GM12865 (cell line): ENCODE data around the gene EPHB2.

Experiments
- DNase-seq: peaks from one replicate; pipeline ENCODE4 v3.0.0; 2010; ENCODE audit warnings: low read depth
- H3K4me3 ChIP-seq: 2 replicates; pipeline ENCODE4 v1.5.1; 2011; ENCODE audit warnings: mild to moderate bottlenecking, low read depth, low read length, control low read depth
- CTCF ChIP-seq: IDR thresholded peaks from 2 replicates; pipeline ENCODE4 v1.5.1; 2011; ENCODE audit warnings: low read length, control low read depth, low read depth, inconsistent platforms; ENCODE audit not compliant: insufficient read depth; ENCODE audit errors: missing control alignments

The EPHB2 gene

GRCh38 chr1:22763487-22764200, 53.0 kb downstream of the EPHB2 start:
- H3K4me3 ChIP-seq: no peak overlapping the region
- DNase-seq: peak; percentile 80
- TF ChIP-seq CTCF: no peak

- H3K4me3 ChIP-seq: no peak overlapping the region
- no peak for DNase-seq
- TF ChIP-seq CTCF: no peak
Observed at GRCh38 chr1:22767852-22768251, 57.2 kb downstream of the EPHB2 start.

- DNase-seq: no peak
- TF ChIP-seq CTCF: no peak
- no peak overlapping the region for H3K4me3 ChIP-seq
Observed at GRCh38 chr1:22769932-22770331, 59.3 kb downstream of the EPHB2 start.

DNA sequence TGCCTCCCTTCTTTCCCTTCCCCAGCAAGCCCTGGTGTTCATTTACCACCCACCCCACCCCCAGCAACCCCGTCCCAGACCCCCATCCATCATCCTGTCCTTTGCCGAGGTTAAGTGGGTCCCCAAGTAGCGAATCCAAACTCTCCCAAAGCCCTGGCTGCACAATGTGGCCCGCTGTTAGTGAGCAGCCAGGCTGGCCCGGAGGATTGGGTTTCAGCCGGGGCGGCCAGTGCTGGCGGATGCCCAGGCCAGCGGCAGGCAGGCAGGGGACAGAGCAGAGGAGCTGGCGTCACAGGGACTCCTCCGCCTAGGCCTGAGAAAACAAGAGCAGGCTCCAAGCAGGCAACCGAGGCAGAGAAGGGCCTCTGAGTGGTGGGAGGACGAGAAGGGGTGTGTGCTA, 61.4 kb downstream of the EPHB2 start:
- no peak for TF ChIP-seq CTCF
- H3K4me3 ChIP-seq: no peak overlapping the region
- DNase-seq: no peak

- no peak overlapping the region for H3K4me3 ChIP-seq
- DNase-seq: no peak
- TF ChIP-seq CTCF: no peak
Observed at GRCh38 chr1:22773981-22774832, 63.6 kb downstream of the EPHB2 start.

GRCh38 chr1:22774833-22775182, 64.2 kb downstream of the EPHB2 start:
- no peak for TF ChIP-seq CTCF
- no peak for DNase-seq
- H3K4me3 ChIP-seq: no peak overlapping the region

GRCh38 chr1:22775478-22775877, 64.8 kb downstream of the EPHB2 start:
- no peak for TF ChIP-seq CTCF
- no peak overlapping the region for H3K4me3 ChIP-seq
- DNase-seq: no peak
